ENCODE data around the gene TP53TG3C. TPM values are rescaled to one million over a fixed set of nuclear protein-coding genes. Genes with fewer than 3 reads are reported as not detected.
"Not testable (repeated sequence)": the region's sequence is repeated elsewhere in the genome, so short reads cannot be mapped to it uniquely, and the experiment has no call there.

Gene TP53TG3C
- total RNA-seq: not detected

- H3K4me1 Mint-ChIP-seq (ENCODE audit: low read depth); H3K27me3 Mint-ChIP-seq (ENCODE audit: low read depth); ATAC-seq; H3K36me3 Mint-ChIP-seq (ENCODE audit: insufficient read depth); DNase-seq; H3K9me3 Mint-ChIP-seq; H3K4me3 Mint-ChIP-seq: not testable (repeated sequence)
These were observed at the start of gene TP53TG3C for GRCh38 chr16:33193926-33194325. Gene TP53TG3C (plus strand): TSS chr16:33194226. CDS start chr16:33194294, 68 bp downstream.

Other genes starting within 250 kb of the TP53TG3C start
- not detected for gene TP53TG3E, start 110.1 kb downstream of the TP53TG3C start, total RNA-seq
- not detected for gene TP53TG3B, start 166.6 kb downstream of the TP53TG3C start, total RNA-seq